KMS-11 (cell line): ENCODE data around the gene ENOX1.
"Not testable (repeated sequence)": the region's sequence is repeated elsewhere in the genome, so short reads cannot be mapped to it uniquely, and the experiment has no call there.

ENCODE experiments used
- H2AFZ ChIP-seq: fragments of 200-600 bp; sonication (generic); 2 replicates; pipeline ENCODE4 v1.6.1; 2016; ENCODE audit warnings: antibody characterized with exemption, mixed run types, low read depth
- H3K27ac ChIP-seq: fragments of 200-600 bp; sonication (generic); 2 replicates; pipeline ENCODE4 v1.6.1; 2016; ENCODE audit warnings: mild to moderate bottlenecking, mixed run types
- H3K27me3 ChIP-seq: fragments of 200-600 bp; sonication (generic); 2 replicates; pipeline ENCODE4 v1.6.1; 2017; ENCODE audit warnings: mild to moderate bottlenecking, low read depth, mixed run types, moderate library complexity; ENCODE audit not compliant: insufficient read depth
- H3K36me3 ChIP-seq: fragments of 200-600 bp; sonication (generic); 2 replicates; pipeline ENCODE4 v1.6.1; 2017; ENCODE audit warnings: mild to moderate bottlenecking, mixed run types; ENCODE audit not compliant: insufficient read depth
- H3K4me1 ChIP-seq: fragments of 200-600 bp; sonication (generic); 2 replicates; pipeline ENCODE4 v1.6.1; 2016; ENCODE audit warnings: mild to moderate bottlenecking, low read depth, mixed run types; ENCODE audit not compliant: poor library complexity, severe bottlenecking
- H3K4me2 ChIP-seq: fragments of 200-600 bp; sonication (generic); 2 replicates; pipeline ENCODE4 v1.7.0; 2016; ENCODE audit warnings: mild to moderate bottlenecking, mixed run types
- H3K4me3 ChIP-seq: fragments of 200-600 bp; sonication (generic); IDR thresholded peaks from 2 replicates; pipeline ENCODE4 v1.6.1; 2017; ENCODE audit warnings: low read depth, low read length, mixed read lengths; ENCODE audit not compliant: insufficient read depth
- H3K79me2 ChIP-seq: fragments of 200-600 bp; sonication (generic); 2 replicates; pipeline ENCODE4 v1.6.1; 2016; ENCODE audit warnings: low read depth, mixed run types; ENCODE audit not compliant: insufficient read depth
- H3K9ac ChIP-seq: fragments of 200-600 bp; sonication (generic); 2 replicates; pipeline ENCODE4 v1.6.1; 2016; ENCODE audit warnings: mild to moderate bottlenecking, mixed run types
- H4K20me1 ChIP-seq: fragments of 200-600 bp; sonication (generic); 2 replicates; pipeline ENCODE4 v1.6.1; 2016; ENCODE audit warnings: mild to moderate bottlenecking, mixed run types; ENCODE audit not compliant: insufficient read depth
- CTCF ChIP-seq: fragments of 200-600 bp; sonication (generic); conservative IDR thresholded peaks from 2 replicates; pipeline ENCODE4 v1.6.1; 2017; ENCODE audit warnings: low read depth, mild to moderate bottlenecking, antibody characterized with exemption, low read length, moderate library complexity, mixed read lengths

The ENOX1 gene

GRCh38 chr13:43355774-43356173, 431.0 kb downstream of the ENOX1 start:
- Histone ChIP-seq H2AFZ (no peak overlapping the region), H4K20me1 (no peaks in the 10 kb centered on the region), H3K4me3 (no peak overlapping the region), H3K79me2 (no peaks in the 10 kb centered on the region), H3K27ac (peak overlapping the region; percentile 81), H3K9ac (no peak overlapping the region), H3K27me3 (no peaks in the 10 kb centered on the region), H3K4me2 (peak overlapping the region; percentile 91), H3K4me1 (peaks cover 52% of the 10 kb centered on the region), H3K36me3 (no peaks in the 10 kb centered on the region)
- TF ChIP-seq CTCF, result no peak

- Histone ChIP-seq H3K36me3 (no peaks in the 10 kb centered on the region), H2AFZ (no peak overlapping the region), H3K9ac (no peak overlapping the region), H3K27me3 (no peaks in the 10 kb centered on the region), H3K4me1 (peaks cover 61% of the 10 kb centered on the region), H3K27ac (peak overlapping the region; percentile 81; the same call in 1 of the 2 replicates), H3K4me3 (no peak overlapping the region), H4K20me1 (no peaks in the 10 kb centered on the region), H3K4me2 (no peak overlapping the region), H3K79me2 (no peaks in the 10 kb centered on the region)
- TF ChIP-seq CTCF, result no peak
Observed at GRCh38 chr13:43354153-43354945, 432.4 kb downstream of the ENOX1 start.

GRCh38 chr13:43353631-43354030, 433.1 kb downstream of the ENOX1 start:
- Histone ChIP-seq H3K79me2 (no peaks in the 10 kb centered on the region), H2AFZ (no peak overlapping the region), H3K4me2 (no peak overlapping the region), H3K27me3 (no peaks in the 10 kb centered on the region), H3K36me3 (no peaks in the 10 kb centered on the region), H3K27ac (no peak overlapping the region), H3K9ac (no peak overlapping the region), H3K4me3 (no peak overlapping the region), H4K20me1 (no peaks in the 10 kb centered on the region), H3K4me1 (peaks cover 66% of the 10 kb centered on the region)
- no peak for TF ChIP-seq CTCF

GRCh38 chr13:43351612-43352011, 435.2 kb downstream of the ENOX1 start:
- H3K4me3 ChIP-seq, H2AFZ ChIP-seq, H3K79me2 ChIP-seq, H3K27ac ChIP-seq, H3K4me2 ChIP-seq, H4K20me1 ChIP-seq, H3K9ac ChIP-seq, H3K36me3 ChIP-seq, H3K27me3 ChIP-seq: not testable (repeated sequence)
- peaks cover 66% of the 10 kb centered on the region for H3K4me1 ChIP-seq

- H4K20me1 ChIP-seq, result no peaks in the 10 kb centered on the region
- no peak for TF ChIP-seq CTCF
Observed at GRCh38 chr13:43348397-43348796, 438.4 kb downstream of the ENOX1 start.

More at GRCh38 chr13:43348397-43348796, 438.4 kb downstream of the ENOX1 start:
- Histone ChIP-seq H2AFZ (peak overlapping the region; percentile 27; the same call in 1 of the 2 replicates), H3K36me3 (no peaks in the 10 kb centered on the region), H3K79me2 (no peaks in the 10 kb centered on the region), H3K4me1 (peaks cover 49% of the 10 kb centered on the region), H3K27ac (peak overlapping the region; percentile 89), H3K9ac (peak overlapping the region; percentile 54; the same call in 1 of the 2 replicates), H3K27me3 (no peaks in the 10 kb centered on the region), H3K4me3 (no peak overlapping the region), H3K4me2 (peak overlapping the region; percentile 98)
